H1 (cell line): Measurements from ENCODE around the gene RIPOR1. TPM values are rescaled to one million over a fixed set of nuclear protein-coding genes. Genes with fewer than 3 reads are reported as not detected.

Source experiments
- CTCF ChIA-PET: fragments of 300-600 bp; sonication (Branson Sonifier 250); formaldehyde crosslinking; loops from one replicate; lab custom pipeline; 2021; ENCODE audit not compliant: partially characterized antibody; lab: Charles Lee
- POLR2A ChIA-PET: fragments of 300-600 bp; sonication (Branson Sonifier 250); formaldehyde crosslinking; loops from one replicate; lab custom pipeline; 2021; ENCODE audit warnings: inconsistent platforms; ENCODE audit not compliant: partially characterized antibody; lab: Charles Lee
- DNase-seq, 2 experiments: peaks; one replicate each; pipeline versions ENCODE4 v3.0.0 to v3.0.0-alpha.2; 2010 to 2022; ENCODE audit warnings: low spot score in 2 of 2, low read depth in 1 of 2, mixed read lengths in 1 of 2
- FAIRE-seq: peaks from 2 replicates; lab custom pipeline; 2011; peaks lifted over from hg19 to GRCh38; lab: Jason Lieb, UNC
- H2AFZ ChIP-seq: 2 replicates; pipeline ENCODE4 v1.8.1; 2012; ENCODE audit warnings: low read length, inconsistent platforms
- H2AK5ac ChIP-seq: 2 replicates; pipeline ENCODE4 v1.6.1; 2013; ENCODE audit warnings: low read depth, low read length
- H2BK120ac ChIP-seq: replicated peaks from 2 replicates; pipeline ENCODE3; 2013; ENCODE audit warnings: low read depth, low read length, inconsistent platforms
- H2BK12ac ChIP-seq: 2 replicates; pipeline ENCODE4 v1.6.1; 2013; ENCODE audit warnings: low read depth, low read length
- H2BK15ac ChIP-seq: 2 replicates; pipeline ENCODE4 v1.6.1; 2013; ENCODE audit warnings: low read length
- H2BK20ac ChIP-seq: 2 replicates; pipeline ENCODE4 v1.6.1; 2013; ENCODE audit warnings: low read length
- H2BK5ac ChIP-seq: 2 replicates; pipeline ENCODE4 v1.6.1; 2013; ENCODE audit warnings: low read depth, low read length
- H3K14ac ChIP-seq: 2 replicates; pipeline ENCODE4 v1.6.1; 2013; ENCODE audit warnings: inconsistent platforms; ENCODE audit not compliant: insufficient read length
- H3K18ac ChIP-seq: 2 replicates; pipeline ENCODE4 v1.6.1; 2013; ENCODE audit warnings: low read length; ENCODE audit errors: extremely low read depth
- H3K23ac ChIP-seq: 2 replicates; pipeline ENCODE4 v1.6.1; 2013; ENCODE audit warnings: inconsistent platforms; ENCODE audit not compliant: insufficient read length
- H3K23me2 ChIP-seq: 2 replicates; pipeline ENCODE4 v1.6.1; 2013; ENCODE audit warnings: low read depth, low read length
- H3K27ac ChIP-seq: 2 replicates; pipeline ENCODE4 v1.6.1; 2011; ENCODE audit warnings: low read depth, low read length, inconsistent platforms
- H3K27me3 ChIP-seq, 4 experiments: replicated peaks in 1 of 4; 1 replicate in 1 of 4; 2 replicates in 3 of 4; pipeline versions ENCODE4 v1.6.1 to v1.8.1; 2011 to 2013; ENCODE audit warnings: low read length in 3 of 4, mild to moderate bottlenecking in 3 of 4, inconsistent platforms in 2 of 4, mixed read lengths in 2 of 4, moderate library complexity in 1 of 4; ENCODE audit not compliant: control insufficient read depth in 3 of 4, insufficient read depth in 3 of 4; ENCODE audit errors: extremely low read depth in 1 of 4
- H3K36me3 ChIP-seq, 4 experiments: 2 replicates each; pipeline versions ENCODE4 v1.6.1 to v1.8.1; 2011 to 2013; ENCODE audit warnings: mild to moderate bottlenecking in 4 of 4, low read length in 3 of 4, moderate library complexity in 2 of 4, control low read depth in 1 of 4, inconsistent platforms in 1 of 4; ENCODE audit not compliant: insufficient read depth in 4 of 4, control insufficient read depth in 2 of 4
- H3K4ac ChIP-seq: replicated peaks from 2 replicates; pipeline ENCODE3; 2013; ENCODE audit warnings: low read length, low read depth, mixed read lengths, inconsistent platforms; ENCODE audit not compliant: insufficient read length
- H3K4me1 ChIP-seq, 4 experiments: replicated peaks in 1 of 4; 1 replicate in 1 of 4; 2 replicates in 3 of 4; pipeline versions ENCODE4 v1.6.1 to v1.8.1; 2011 to 2013; ENCODE audit warnings: low read length in 3 of 4, inconsistent platforms in 2 of 4, mixed read lengths in 1 of 4; ENCODE audit not compliant: insufficient read depth in 4 of 4, control insufficient read depth in 3 of 4
- H3K4me2 ChIP-seq, 2 experiments: 2 replicates each; pipeline versions ENCODE4 v1.6.1 to v1.8.1; 2011 to 2013; ENCODE audit warnings: low read depth in 2 of 2, low read length in 2 of 2, control low read depth in 1 of 2, inconsistent platforms in 1 of 2, mild to moderate bottlenecking in 1 of 2; ENCODE audit not compliant: insufficient read depth in 1 of 2
- H3K4me3 ChIP-seq, 4 experiments: fragments of 200-600, 300-600 bp in 1 of 4; sonication (generic), shearing (Covaris generic), sonication (Bioruptor Twin) in 1 of 4; 2 replicates each; pipeline versions ENCODE4 v1.5.1 to v1.8.1; 2011 to 2016; ENCODE audit warnings: low read length in 4 of 4, low read depth in 3 of 4, control low read depth in 2 of 4, inconsistent platforms in 2 of 4, mild to moderate bottlenecking in 2 of 4, mixed read lengths in 1 of 4, moderate library complexity in 1 of 4; ENCODE audit not compliant: insufficient read depth in 2 of 4; ENCODE audit errors: extremely low read depth in 1 of 4
- H3K56ac ChIP-seq: replicated peaks from 2 replicates; pipeline ENCODE3; 2013; ENCODE audit warnings: low read depth, mild to moderate bottlenecking, mixed read lengths, low read length, inconsistent platforms; ENCODE audit not compliant: insufficient read length
- H3K79me1 ChIP-seq: 2 replicates; pipeline ENCODE4 v1.6.1; 2013; ENCODE audit warnings: low read depth, low read length, control low read depth
- H3K79me2 ChIP-seq, 2 experiments: 2 replicates each; pipeline versions ENCODE4 v1.6.1 to v1.8.1; 2012 to 2013; ENCODE audit warnings: low read length in 2 of 2, mild to moderate bottlenecking in 2 of 2, inconsistent platforms in 1 of 2; ENCODE audit not compliant: insufficient read depth in 2 of 2, control insufficient read depth in 1 of 2
- H3K9ac ChIP-seq, 4 experiments: replicated peaks in 1 of 4; 1 replicate in 1 of 4; 2 replicates in 3 of 4; pipeline versions ENCODE4 v1.6.1 to v1.8.1; 2011 to 2013; ENCODE audit warnings: low read depth in 3 of 4, low read length in 3 of 4, control low read depth in 2 of 4, mild to moderate bottlenecking in 2 of 4, moderate library complexity in 2 of 4, inconsistent platforms in 1 of 4; ENCODE audit errors: extremely low read depth in 1 of 4
- H3K9me3 ChIP-seq, 2 experiments: 2 replicates each; pipeline versions ENCODE4 v1.6.1 to v1.8.1; 2012 to 2013; ENCODE audit warnings: mild to moderate bottlenecking in 2 of 2, moderate library complexity in 2 of 2, control low read depth in 1 of 2, inconsistent platforms in 1 of 2, low read depth in 1 of 2, low read length in 1 of 2, mixed read lengths in 1 of 2; ENCODE audit not compliant: insufficient read depth in 2 of 2
- H4K20me1 ChIP-seq, 2 experiments: replicated peaks in 1 of 2; 2 replicates each; pipeline versions ENCODE3 to v1.8.1; 2011 to 2013; ENCODE audit warnings: inconsistent platforms in 2 of 2, low read length in 2 of 2, mild to moderate bottlenecking in 1 of 2; ENCODE audit not compliant: insufficient read depth in 2 of 2, control insufficient read depth in 1 of 2
- H4K5ac ChIP-seq: 2 replicates; pipeline ENCODE4 v1.6.1; 2013; ENCODE audit warnings: low read length, low read depth, mixed read lengths, inconsistent platforms; ENCODE audit not compliant: insufficient read length
- H4K8ac ChIP-seq: 2 replicates; pipeline ENCODE4 v1.8.0; 2013; ENCODE audit warnings: mild to moderate bottlenecking, moderate library complexity, low read length, inconsistent platforms; ENCODE audit not compliant: insufficient read depth; ENCODE audit errors: extremely low read depth
- H4K91ac ChIP-seq: replicated peaks from 2 replicates; pipeline ENCODE3; 2013; ENCODE audit warnings: low read length, mixed read lengths, inconsistent platforms; ENCODE audit not compliant: insufficient read length
- CHD2 ChIP-seq: IDR thresholded peaks from 2 replicates; pipeline ENCODE4 v1.6.1; 2012; ENCODE audit warnings: low read length, improper control_type of control experiment
- GABPA ChIP-seq: IDR thresholded peaks from 2 replicates; pipeline ENCODE4 v1.6.1; 2011; ENCODE audit warnings: mild to moderate bottlenecking, low read length, moderate library complexity, borderline replicate concordance; ENCODE audit not compliant: insufficient read depth
- WGBS, 2 experiments: shearing (Covaris generic) in 1 of 2; methylation state at CpG; one replicate each; pipeline versions ENCODE4 v1.1.6 to v1.1.7; 2013 to 2015; ENCODE audit warnings: low lambda C conversion rate in 2 of 2, mixed read lengths in 2 of 2, inconsistent platforms in 1 of 2, low coverage in 1 of 2, missing lambda C conversion rate in 1 of 2; ENCODE audit not compliant: insufficient replicate concordance in 2 of 2, insufficient coverage in 1 of 2, insufficient read length in 1 of 2; ENCODE audit errors: extremely low coverage in 1 of 2, missing lambda C conversion rate in 1 of 2; 5-methylcytosine and 5-hydroxymethylcytosine counted together
- polyA plus RNA-seq, 7 experiments: library from polyadenylated mRNA; depleted of rRNA in 3 of 7; stranded (reverse) in 5 of 7; unstranded in 2 of 7; fragments of >200 nt in 5 of 7; fragments of 200-250 nt in 2 of 7; gene quantifications; 1 replicate in 5 of 7; 2 replicates in 1 of 7; 4 replicates in 1 of 7; pipeline versions ENCODE4 v1.2.1 to v1.2.3, GENCODE V29; 2011 to 2013; ENCODE audit warnings: missing spikeins in 2 of 7, mixed read lengths in 2 of 7
- total RNA-seq: library from RNA; stranded (reverse); fragmentation: NEBNext Ultra II Directional; extraction: Animal tissue kit (Norgen Biotek cat#: 25700); gene quantifications from 2 replicates; pipeline ENCODE4 v1.2.1, GENCODE V29; 2021
- TF ChIP-seq, protein P1 (sequence below): IDR thresholded peaks from 2 replicates; pipeline ENCODE4 v1.6.1; 2011; ENCODE audit warnings: low read length, improper control_type of control experiment

RIPOR1 gene
- total and polyA plus RNA-seq, 2 of the 8 experiments (the other 6 are each of a cell fraction or from before 2014, with no cell fraction given), result 2.7 to 10.1 TPM

- WGBS, 2 experiments, result 88% methylated on average over 8 of the region's 8 CpGs; no CpG with 5 or more reads in 1 of the 2 experiments
- no peak overlapping the region for H3K14ac ChIP-seq
- no peak overlapping the region for H2AK5ac ChIP-seq
- ChIA-PET POLR2A (no interaction called here), CTCF (interaction anchor here (0.6 to 8.7 kb wide), 7 partner anchors 14 to 127 kb away, joined by 3 to 166 read pairs (median 46); partner anchors contain the start of genes CARMIL2 and CTCF)
- H2BK15ac ChIP-seq, result no peak overlapping the region
- no peak overlapping the region for H3K4me3 ChIP-seq
- no peaks in the 10 kb centered on the region for H4K20me1 ChIP-seq
- no peak overlapping the region for H2AFZ ChIP-seq
- H3K79me1 ChIP-seq, result no peaks in the 10 kb centered on the region; the same call in 1 of the 2 replicates
- no peaks in the 10 kb centered on the region for H3K36me3 ChIP-seq
- H2BK12ac ChIP-seq, result no peak overlapping the region
- no peak overlapping the region for H3K56ac ChIP-seq
- peaks cover 0 to 23% (median 10%) of the 10 kb centered on the region in 4 experiments; a peak in 5 of 7 replicates for H3K27me3 ChIP-seq
- no peak overlapping the region for H4K91ac ChIP-seq
- no peaks in the 10 kb centered on the region for H3K9me3 ChIP-seq
- no peak overlapping the region for H3K27ac ChIP-seq
- H3K4me2 ChIP-seq, result no peak overlapping the region
- H2BK120ac ChIP-seq, result no peak overlapping the region
- no peaks in the 10 kb centered on the region for H3K23me2 ChIP-seq
- FAIRE-seq, result no peak
- DNase-seq, result no peak
- H3K79me2 ChIP-seq, result no peaks in the 10 kb centered on the region
- H3K23ac ChIP-seq, result no peak overlapping the region
- H4K5ac ChIP-seq, result no peak overlapping the region
- H3K9ac ChIP-seq, result no peak overlapping the region
- H2BK5ac ChIP-seq, result no peak overlapping the region
- no peak overlapping the region for H3K4ac ChIP-seq
- H2BK20ac ChIP-seq, result no peak overlapping the region
- H3K18ac ChIP-seq, result no peak overlapping the region
- no peaks in the 10 kb centered on the region for H3K4me1 ChIP-seq
- no peak overlapping the region; the same call in 1 of the 2 replicates for H4K8ac ChIP-seq
- TF ChIP-seq CHD2, result no peak
- no peak for TF ChIP-seq GABPA
- TF ChIP-seq, protein P1, sequence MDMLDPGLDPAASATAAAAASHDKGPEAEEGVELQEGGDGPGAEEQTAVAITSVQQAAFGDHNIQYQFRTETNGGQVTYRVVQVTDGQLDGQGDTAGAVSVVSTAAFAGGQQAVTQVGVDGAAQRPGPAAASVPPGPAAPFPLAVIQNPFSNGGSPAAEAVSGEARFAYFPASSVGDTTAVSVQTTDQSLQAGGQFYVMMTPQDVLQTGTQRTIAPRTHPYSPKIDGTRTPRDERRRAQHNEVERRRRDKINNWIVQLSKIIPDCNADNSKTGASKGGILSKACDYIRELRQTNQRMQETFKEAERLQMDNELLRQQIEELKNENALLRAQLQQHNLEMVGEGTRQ, result no peak
Measured at GRCh38 chr16:67518676-67519075, 10.0 kb upstream of the RIPOR1 start.
